ENCODE measurements around the gene KRT35. TPM values are rescaled to one million over a fixed set of nuclear protein-coding genes. Genes with fewer than 3 reads are reported as not detected.

Gene KRT35
- total and polyA plus RNA-seq, 2 experiments from 2014 or later = not detected

DNA sequence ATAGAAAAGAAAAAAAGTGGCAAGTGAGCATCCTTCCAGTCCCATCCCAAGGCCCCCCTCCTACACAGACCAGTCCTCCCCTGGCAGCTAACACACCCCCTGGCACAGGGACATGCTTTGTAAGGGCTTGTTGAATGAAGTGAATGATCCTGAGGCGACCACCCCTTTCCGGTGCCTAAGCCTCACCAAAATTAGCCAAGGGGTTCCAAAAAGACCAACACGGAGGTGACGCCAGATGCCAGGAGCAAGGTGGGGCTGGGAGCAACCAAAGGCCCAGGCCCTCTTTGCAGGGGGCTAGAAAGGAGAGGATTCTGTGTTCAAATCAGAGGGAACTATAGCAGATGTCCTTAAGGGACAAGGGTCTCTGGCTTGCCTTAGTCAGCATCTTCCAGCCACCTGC is 5.5 kb downstream of the KRT35 start:
- peaks cover 2% of the 10 kb centered on the region for H3K27me3 Mint-ChIP-seq (ENCODE audit: insufficient read depth, low read depth, poor library complexity)
- Histone ChIP-seq H3K4me2 (no peak overlapping the region), H3K27me3 (ENCODE audit: insufficient read depth) (no peaks in the 10 kb centered on the region), H3K79me2 (replicated peaks; ENCODE audit: insufficient read depth) (no peaks in the 10 kb centered on the region), H3K4me3 (no peak overlapping the region), H2AFZ (no peak overlapping the region), H4K20me1 (replicated peaks; ENCODE audit: insufficient read depth) (no peaks in the 10 kb centered on the region), H3F3A (replicated peaks; ENCODE audit: low read depth) (no peaks in the 10 kb centered on the region), H3K27ac (ENCODE audit: low read depth) (no peak overlapping the region), H3K4me1 (ENCODE audit: insufficient read depth) (no peaks in the 10 kb centered on the region), H3K9me2 (ENCODE audit: insufficient read depth) (no peaks in the 10 kb centered on the region; the same call in 1 of the 2 replicates), H3K36me3 (ENCODE audit: insufficient read depth) (no peaks in the 10 kb centered on the region)
- no peaks in the 10 kb centered on the region for H3K36me3 Mint-ChIP-seq (ENCODE audit: low read depth)
- DNase-seq (ENCODE audit: low spot score) (no peak), ATAC-seq (no peak)
- TF ChIP-seq EZH2phosphoT487 (IDR thresholded peaks at IDR 0.05; ENCODE audit: unreplicated experiment) (no peak), EZH2 (IDR thresholded peaks at IDR 0.05; ENCODE audit: low read depth, unreplicated experiment) (no peak), POLR2AphosphoS5 (IDR thresholded peaks at IDR 0.05; ENCODE audit: low read depth) (no peak), ZNF331 (CRISPR knock-in tag; IDR thresholded peaks at IDR 0.05; ENCODE audit: low read depth) (no peak), ZNF114 (CRISPR knock-in tag; IDR thresholded peaks at IDR 0.05) (no peak), STAT1 (IDR thresholded peaks at IDR 0.05; ENCODE audit: unreplicated experiment) (no peak), JUNB (IDR thresholded peaks at IDR 0.05; ENCODE audit: unreplicated experiment) (no peak), CREB1 (CRISPR knock-in tag; IDR thresholded peaks at IDR 0.05; ENCODE audit: low read depth) (no peak), NANOG (IDR thresholded peaks at IDR 0.05; ENCODE audit: borderline replicate concordance) (no peak)
- TF ChIP-seq, protein P1, sequence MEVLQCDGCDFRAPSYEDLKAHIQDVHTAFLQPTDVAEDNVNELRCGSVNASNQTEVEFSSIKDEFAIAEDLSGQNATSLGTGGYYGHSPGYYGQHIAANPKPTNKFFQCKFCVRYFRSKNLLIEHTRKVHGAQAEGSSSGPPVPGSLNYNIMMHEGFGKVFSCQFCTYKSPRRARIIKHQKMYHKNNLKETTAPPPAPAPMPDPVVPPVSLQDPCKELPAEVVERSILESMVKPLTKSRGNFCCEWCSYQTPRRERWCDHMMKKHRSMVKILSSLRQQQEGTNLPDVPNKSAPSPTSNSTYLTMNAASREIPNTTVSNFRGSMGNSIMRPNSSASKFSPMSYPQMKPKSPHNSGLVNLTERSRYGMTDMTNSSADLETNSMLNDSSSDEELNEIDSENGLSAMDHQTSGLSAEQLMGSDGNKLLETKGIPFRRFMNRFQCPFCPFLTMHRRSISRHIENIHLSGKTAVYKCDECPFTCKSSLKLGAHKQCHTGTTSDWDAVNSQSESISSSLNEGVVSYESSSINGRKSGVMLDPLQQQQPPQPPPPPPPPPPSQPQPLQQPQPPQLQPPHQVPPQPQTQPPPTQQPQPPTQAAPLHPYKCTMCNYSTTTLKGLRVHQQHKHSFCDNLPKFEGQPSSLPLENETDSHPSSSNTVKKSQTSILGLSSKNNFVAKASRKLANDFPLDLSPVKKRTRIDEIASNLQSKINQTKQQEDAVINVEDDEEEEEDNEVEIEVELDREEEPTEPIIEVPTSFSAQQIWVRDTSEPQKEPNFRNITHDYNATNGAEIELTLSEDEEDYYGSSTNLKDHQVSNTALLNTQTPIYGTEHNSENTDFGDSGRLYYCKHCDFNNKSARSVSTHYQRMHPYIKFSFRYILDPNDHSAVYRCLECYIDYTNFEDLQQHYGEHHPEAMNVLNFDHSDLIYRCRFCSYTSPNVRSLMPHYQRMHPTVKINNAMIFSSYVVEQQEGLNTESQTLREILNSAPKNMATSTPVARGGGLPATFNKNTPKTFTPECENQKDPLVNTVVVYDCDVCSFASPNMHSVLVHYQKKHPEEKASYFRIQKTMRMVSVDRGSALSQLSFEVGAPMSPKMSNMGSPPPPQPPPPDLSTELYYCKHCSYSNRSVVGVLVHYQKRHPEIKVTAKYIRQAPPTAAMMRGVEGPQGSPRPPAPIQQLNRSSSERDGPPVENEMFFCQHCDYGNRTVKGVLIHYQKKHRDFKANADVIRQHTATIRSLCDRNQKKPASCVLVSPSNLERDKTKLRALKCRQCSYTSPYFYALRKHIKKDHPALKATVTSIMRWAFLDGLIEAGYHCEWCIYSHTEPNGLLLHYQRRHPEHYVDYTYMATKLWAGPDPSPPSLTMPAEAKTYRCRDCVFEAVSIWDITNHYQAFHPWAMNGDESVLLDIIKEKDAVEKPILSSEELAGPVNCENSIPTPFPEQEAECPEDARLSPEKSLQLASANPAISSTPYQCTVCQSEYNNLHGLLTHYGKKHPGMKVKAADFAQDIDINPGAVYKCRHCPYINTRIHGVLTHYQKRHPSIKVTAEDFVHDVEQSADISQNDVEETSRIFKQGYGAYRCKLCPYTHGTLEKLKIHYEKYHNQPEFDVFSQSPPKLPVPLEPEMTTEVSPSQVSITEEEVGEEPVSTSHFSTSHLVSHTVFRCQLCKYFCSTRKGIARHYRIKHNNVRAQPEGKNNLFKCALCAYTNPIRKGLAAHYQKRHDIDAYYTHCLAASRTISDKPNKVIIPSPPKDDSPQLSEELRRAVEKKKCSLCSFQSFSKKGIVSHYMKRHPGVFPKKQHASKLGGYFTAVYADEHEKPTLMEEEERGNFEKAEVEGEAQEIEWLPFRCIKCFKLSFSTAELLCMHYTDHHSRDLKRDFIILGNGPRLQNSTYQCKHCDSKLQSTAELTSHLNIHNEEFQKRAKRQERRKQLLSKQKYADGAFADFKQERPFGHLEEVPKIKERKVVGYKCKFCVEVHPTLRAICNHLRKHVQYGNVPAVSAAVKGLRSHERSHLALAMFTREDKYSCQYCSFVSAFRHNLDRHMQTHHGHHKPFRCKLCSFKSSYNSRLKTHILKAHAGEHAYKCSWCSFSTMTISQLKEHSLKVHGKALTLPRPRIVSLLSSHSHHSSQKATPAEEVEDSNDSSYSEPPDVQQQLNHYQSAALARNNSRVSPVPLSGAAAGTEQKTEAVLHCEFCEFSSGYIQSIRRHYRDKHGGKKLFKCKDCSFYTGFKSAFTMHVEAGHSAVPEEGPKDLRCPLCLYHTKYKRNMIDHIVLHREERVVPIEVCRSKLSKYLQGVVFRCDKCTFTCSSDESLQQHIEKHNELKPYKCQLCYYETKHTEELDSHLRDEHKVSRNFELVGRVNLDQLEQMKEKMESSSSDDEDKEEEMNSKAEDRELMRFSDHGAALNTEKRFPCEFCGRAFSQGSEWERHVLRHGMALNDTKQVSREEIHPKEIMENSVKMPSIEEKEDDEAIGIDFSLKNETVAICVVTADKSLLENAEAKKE (CRISPR knock-in tag; IDR thresholded peaks at IDR 0.05) = no peak
- TF ChIP-seq, protein P2, sequence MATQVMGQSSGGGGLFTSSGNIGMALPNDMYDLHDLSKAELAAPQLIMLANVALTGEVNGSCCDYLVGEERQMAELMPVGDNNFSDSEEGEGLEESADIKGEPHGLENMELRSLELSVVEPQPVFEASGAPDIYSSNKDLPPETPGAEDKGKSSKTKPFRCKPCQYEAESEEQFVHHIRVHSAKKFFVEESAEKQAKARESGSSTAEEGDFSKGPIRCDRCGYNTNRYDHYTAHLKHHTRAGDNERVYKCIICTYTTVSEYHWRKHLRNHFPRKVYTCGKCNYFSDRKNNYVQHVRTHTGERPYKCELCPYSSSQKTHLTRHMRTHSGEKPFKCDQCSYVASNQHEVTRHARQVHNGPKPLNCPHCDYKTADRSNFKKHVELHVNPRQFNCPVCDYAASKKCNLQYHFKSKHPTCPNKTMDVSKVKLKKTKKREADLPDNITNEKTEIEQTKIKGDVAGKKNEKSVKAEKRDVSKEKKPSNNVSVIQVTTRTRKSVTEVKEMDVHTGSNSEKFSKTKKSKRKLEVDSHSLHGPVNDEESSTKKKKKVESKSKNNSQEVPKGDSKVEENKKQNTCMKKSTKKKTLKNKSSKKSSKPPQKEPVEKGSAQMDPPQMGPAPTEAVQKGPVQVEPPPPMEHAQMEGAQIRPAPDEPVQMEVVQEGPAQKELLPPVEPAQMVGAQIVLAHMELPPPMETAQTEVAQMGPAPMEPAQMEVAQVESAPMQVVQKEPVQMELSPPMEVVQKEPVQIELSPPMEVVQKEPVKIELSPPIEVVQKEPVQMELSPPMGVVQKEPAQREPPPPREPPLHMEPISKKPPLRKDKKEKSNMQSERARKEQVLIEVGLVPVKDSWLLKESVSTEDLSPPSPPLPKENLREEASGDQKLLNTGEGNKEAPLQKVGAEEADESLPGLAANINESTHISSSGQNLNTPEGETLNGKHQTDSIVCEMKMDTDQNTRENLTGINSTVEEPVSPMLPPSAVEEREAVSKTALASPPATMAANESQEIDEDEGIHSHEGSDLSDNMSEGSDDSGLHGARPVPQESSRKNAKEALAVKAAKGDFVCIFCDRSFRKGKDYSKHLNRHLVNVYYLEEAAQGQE (IDR thresholded peaks at IDR 0.05; ENCODE audit: unreplicated experiment) = no peak
- TF ChIP-seq, protein P3, sequence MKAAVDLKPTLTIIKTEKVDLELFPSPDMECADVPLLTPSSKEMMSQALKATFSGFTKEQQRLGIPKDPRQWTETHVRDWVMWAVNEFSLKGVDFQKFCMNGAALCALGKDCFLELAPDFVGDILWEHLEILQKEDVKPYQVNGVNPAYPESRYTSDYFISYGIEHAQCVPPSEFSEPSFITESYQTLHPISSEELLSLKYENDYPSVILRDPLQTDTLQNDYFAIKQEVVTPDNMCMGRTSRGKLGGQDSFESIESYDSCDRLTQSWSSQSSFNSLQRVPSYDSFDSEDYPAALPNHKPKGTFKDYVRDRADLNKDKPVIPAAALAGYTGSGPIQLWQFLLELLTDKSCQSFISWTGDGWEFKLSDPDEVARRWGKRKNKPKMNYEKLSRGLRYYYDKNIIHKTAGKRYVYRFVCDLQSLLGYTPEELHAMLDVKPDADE (IDR thresholded peaks at IDR 0.05) = no peak
- TF ChIP-seq, protein P4, sequence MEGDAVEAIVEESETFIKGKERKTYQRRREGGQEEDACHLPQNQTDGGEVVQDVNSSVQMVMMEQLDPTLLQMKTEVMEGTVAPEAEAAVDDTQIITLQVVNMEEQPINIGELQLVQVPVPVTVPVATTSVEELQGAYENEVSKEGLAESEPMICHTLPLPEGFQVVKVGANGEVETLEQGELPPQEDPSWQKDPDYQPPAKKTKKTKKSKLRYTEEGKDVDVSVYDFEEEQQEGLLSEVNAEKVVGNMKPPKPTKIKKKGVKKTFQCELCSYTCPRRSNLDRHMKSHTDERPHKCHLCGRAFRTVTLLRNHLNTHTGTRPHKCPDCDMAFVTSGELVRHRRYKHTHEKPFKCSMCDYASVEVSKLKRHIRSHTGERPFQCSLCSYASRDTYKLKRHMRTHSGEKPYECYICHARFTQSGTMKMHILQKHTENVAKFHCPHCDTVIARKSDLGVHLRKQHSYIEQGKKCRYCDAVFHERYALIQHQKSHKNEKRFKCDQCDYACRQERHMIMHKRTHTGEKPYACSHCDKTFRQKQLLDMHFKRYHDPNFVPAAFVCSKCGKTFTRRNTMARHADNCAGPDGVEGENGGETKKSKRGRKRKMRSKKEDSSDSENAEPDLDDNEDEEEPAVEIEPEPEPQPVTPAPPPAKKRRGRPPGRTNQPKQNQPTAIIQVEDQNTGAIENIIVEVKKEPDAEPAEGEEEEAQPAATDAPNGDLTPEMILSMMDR (conservative IDR thresholded peaks at IDR 0.05; ENCODE audit: low read depth in 2 of 2) = no peak
- no peak overlapping the region for H3K4me3 Mint-ChIP-seq
- no peaks in the 10 kb centered on the region for H3K4me1 Mint-ChIP-seq
- H3K9me3 Mint-ChIP-seq = peaks cover 9% of the 10 kb centered on the region; the same call in 1 of the 3 replicates
- H3K27ac Mint-ChIP-seq = no peak overlapping the region

Data from GM23338 (cell line).